ENCODE results near the gene EFCAB12.

The EFCAB12 gene

GRCh38 chr3:129445471-129445870 is 17.0 kb upstream of the EFCAB12 start:
- no peak for DNase-seq (ENCODE audit: low spot score)

DNA sequence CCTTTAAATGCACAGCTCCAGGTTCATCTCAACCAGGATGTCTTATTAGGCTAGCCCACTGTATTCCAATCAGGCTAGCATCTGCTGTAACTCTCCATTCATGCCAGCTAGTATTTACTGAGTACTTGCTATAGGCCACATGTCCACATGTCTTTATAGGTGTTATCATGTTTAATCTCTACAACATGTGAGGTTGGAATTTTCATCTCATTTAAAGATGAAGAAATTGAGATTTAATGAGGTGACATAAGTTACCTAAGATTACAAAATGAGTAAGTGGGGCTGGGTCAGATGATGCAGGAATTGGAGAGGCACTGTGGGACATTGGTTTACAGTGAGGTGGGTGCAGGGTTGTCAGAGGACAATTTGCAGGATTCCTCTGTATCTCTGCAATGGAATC is 14.5 kb upstream of the EFCAB12 start:
- DNase-seq (ENCODE audit: low spot score), result no peak

- DNase-seq (ENCODE audit: low spot score), result no peak
These were observed 14.1 kb upstream of the EFCAB12 start for GRCh38 chr3:129442486-129442885.

DNA sequence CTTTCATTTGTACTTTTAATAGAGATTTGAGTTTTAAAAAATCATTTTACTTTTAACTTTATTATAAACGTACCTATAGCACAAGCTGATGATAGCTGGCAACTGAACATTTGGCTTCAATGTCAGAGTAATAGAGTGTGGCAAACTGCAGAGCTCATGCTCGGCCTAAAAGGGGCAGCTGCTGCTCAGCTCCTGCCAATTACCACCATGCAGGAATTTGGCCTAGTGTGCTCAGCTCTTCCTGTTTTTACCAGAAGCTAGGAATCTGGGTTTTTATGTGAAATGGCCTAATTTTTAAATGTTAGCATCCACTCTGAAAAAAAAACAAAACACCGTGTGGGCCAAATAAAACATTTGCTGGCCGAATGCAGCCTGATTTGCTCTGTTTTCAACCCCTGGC is 13.3 kb upstream of the EFCAB12 start:
- DNase-seq (ENCODE audit: low spot score), result no peak

GRCh38 chr3:129441215-129441614 is 12.8 kb upstream of the EFCAB12 start:
- DNase-seq (ENCODE audit: low spot score), result no peak

DNA sequence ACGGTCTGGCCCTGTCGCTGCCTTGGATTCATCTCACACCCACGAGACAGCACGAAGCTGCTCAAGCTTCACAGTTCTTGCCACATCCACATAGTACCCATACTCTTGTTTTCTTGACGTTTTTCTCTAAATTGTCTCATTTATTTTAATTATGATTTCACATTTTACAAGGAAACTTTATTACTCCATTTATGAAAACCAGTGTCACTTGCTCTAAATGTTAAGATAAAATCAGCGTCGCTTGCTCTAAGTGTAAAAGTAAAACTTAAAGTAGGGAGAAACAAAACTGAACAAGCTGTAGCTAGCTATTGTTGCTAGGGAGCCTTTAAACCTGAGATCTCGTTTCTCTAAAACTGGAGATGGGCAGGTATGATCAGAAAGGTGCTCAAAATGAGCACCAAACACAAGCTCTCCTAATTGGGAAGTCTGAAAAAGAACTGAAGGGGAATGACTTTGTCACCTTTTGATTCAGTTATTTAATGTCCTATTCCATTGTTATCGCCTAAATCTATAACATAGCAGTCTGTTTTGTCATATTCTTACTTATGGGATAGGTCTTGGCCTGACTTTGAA is 12.3 kb upstream of the EFCAB12 start:
- DNase-seq (ENCODE audit: low spot score), result no peak

- peak; percentile 98 for DNase-seq (ENCODE audit: low spot score)
These were observed 11.6 kb upstream of the EFCAB12 start, which contains the start of the genes IFT122 and MBD4 for GRCh38 chr3:129439817-129440617. TSS of gene IFT122 (plus strand) at chr3:129440224. CDS start at chr3:129440331, 107 bp downstream. TSS of gene MBD4 (minus strand) at chr3:129439948. CDS start at chr3:129439833, 115 bp downstream.

GRCh38 chr3:129439226-129439816 is 10.9 kb upstream of the EFCAB12 start:
- no peak for DNase-seq (ENCODE audit: low spot score)

DNA sequence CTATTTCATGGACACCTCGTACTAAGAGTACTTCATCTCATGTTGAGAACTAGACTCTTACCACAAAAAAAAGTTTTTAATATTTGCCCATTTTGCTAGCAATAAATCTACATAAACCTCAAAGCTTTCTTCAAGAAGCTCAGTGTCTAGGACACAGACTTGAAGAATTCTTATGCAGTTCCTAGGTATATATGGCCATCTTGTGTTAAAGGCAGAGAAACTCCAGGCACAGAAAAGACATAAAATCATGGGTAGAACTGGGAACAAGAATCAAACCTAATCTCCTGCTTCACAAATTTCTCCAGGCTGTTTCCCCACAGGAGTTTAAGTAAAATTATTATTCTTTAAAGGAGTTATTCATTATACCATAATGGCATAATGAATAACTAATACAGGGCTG is 6.9 kb upstream of the EFCAB12 start:
- no peak for DNase-seq (ENCODE audit: low spot score)

DNA sequence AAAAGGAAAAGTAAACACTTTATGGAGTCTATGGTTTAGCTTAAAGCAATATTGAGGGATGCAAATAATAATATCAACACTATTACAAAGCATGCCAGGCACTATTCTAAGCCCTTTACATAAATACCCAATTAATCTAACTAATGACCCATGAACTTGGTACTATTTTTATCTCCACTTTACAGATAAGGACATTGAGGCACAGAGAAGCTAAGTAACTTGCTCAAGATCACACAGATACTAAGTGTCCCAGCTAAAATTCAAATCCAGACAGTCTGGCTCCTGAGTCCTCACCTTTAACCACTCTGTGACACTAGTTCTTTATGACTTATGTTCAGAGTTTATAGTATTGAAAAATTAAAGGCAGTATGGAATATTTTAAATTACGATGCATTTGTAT is 5.7 kb upstream of the EFCAB12 start:
- no peak for DNase-seq (ENCODE audit: low spot score)

DNA sequence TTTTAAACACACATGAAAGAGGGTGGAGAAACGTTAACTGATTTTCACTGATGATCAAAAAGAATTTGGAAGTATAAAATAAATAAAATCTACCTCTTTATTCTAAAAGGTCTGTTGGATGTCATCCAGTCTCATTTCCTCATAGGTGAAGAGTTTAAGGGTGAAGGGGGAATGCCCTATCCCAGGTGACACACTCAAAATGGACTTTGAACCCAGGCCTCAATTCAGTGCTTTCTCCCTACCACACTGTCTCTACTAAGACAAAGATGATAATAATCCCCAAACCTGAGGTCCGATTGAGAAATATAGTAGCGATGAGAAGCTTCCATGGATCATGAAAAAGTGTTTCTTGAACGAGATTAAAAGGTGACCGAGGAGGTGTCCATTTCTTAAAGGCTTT is 5.1 kb upstream of the EFCAB12 start:
- no peak for DNase-seq (ENCODE audit: low spot score)

DNA sequence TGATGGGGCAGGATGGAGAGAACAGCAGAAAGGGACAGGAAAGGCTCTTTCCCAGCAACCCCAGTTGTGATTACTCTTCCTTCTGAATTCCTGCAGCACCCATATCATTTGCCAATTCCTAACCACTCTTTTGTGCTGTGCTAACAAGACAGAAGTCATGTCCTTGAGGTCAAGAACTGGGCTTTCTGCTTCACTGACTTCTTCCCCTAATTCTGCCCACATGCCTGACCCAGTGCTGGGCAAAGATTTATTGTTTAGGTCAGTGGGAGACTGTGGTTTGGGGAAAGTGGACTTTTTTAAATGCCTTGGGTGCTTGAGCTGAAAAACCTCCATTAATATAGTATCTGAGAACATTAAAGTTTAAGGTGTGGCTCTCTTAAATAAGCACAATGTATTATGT is 4.2 kb upstream of the EFCAB12 start:
- DNase-seq (ENCODE audit: low spot score), result no peak

- no peak for DNase-seq (ENCODE audit: low spot score)
These were observed 3.6 kb upstream of the EFCAB12 start for GRCh38 chr3:129432036-129432435.

GRCh38 chr3:129429602-129430001 is 1.2 kb upstream of the EFCAB12 start:
- no peak for DNase-seq (ENCODE audit: low spot score)

DNA sequence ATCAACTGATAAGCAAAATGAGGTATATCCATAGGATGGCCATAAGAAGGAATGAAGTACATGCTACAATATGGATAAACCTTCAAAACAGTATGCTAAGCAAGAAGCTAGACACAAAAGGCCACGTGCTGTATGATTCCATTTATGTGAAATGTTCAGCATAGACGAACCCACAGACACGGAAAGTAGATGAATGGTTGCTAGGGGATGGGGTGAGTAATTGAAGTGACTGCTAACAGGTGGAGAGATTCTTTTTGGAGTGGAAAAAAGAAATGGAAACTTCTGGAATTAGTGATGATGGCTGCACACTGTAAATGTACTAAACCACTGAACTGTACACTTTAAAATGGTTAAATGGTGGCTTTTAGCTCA is 630 bp upstream of the EFCAB12 start:
- DNase-seq (ENCODE audit: low spot score), result no peak

GRCh38 chr3:129428007-129428375 is 445 bp downstream of the EFCAB12 start:
- DNase-seq (ENCODE audit: low spot score), result no peak

- no peak for DNase-seq (ENCODE audit: low spot score)
These were observed 2.8 kb downstream of the EFCAB12 start for GRCh38 chr3:129425619-129426018.

DNA sequence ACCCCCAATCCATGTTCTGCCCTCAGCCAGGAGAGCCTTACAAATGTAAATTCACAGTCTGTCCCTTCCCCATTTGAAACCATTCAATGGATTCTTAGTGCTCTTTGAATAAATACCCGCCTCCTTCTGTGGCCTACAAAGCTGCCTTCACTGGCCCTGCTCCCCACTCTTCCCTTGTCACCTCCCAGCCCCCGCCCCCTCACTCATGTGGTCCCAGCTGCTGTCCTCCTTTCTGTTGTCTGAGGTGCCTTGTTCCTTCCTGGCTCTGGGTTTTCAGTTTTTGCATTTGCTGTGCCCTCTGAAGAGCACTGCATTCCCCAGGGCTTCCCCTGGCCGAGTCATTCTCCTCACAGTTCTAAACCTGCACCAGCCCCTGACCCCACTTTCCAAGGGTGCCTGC is 3.2 kb downstream of the EFCAB12 start:
- no peak for DNase-seq (ENCODE audit: low spot score)

DNA sequence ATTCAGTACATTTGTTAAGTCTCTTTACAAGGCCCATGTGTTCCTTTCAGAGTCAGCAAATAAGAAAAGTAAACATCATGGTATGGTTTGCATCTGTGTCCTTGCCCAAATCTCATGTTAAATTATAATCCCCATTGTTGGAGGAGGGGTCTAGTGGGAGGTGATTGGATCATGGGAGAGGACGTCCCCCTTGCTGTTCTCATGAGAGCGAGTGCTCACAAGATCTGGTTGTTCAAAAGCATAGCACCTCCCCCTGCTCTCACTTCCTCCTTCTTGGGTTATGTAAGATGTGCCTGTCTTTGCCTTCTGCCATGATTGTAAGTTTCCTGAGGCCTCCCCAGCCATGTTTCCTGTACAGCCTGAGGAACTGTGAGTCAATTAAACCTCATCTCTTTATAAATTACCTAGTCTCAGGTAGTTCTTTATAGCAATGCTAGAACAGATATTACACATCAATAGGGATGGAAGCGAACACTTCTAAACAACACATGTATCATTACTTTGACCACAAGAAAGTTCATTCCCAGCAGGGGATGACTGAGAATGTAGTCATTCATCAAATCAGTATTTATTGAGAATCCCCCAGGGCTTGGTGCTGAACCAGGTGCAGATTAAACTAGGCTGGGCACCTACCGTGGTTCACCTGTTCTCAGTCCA is 4.1 kb downstream of the EFCAB12 start:
- no peak for DNase-seq (ENCODE audit: low spot score)

DNA sequence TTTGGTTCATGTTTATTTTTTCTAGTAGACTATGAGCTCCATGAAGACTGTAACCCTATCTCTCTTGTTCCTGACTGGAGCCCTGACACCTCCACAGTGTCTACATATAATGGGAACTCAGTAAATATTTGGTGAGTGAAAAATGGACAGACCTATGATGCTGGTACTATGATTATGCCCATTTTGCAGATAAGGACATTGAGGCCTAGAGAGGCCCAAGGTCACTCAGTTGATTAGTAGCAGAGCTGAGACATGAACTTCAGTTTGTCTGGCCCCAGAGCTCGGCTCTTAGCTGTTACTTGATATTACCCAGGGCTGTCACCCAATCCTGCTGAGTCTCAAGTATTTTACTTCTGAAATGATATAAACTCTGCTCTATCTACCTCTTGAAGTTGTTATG is 5.5 kb downstream of the EFCAB12 start:
- no peak for DNase-seq (ENCODE audit: low spot score)

- DNase-seq (ENCODE audit: low spot score), result no peak
These were observed 6.3 kb downstream of the EFCAB12 start for GRCh38 chr3:129421988-129422745.

GRCh38 chr3:129421236-129421883 is 7.1 kb downstream of the EFCAB12 start:
- no peak for DNase-seq (ENCODE audit: low spot score)
